Breast epithelium (tissue), 3 donors: Measurements from ENCODE around the gene SERPINB8.

Experiments
- POLR2A ChIP-seq: fragments of 450-650 bp; IDR thresholded peaks from one replicate; pipeline ENCODE4 v1.6.1; 2016; ENCODE audit warnings: antibody characterized with exemption, mild to moderate bottlenecking, moderate library complexity
- POLR2AphosphoS5 ChIP-seq, 3 donors: sonication (generic); formaldehyde crosslinking; IDR thresholded peaks; one replicate each; pipeline ENCODE4 v1.6.1; 2017; ENCODE audit warnings: antibody characterized with exemption in 3 of 3

GRCh38 chr18:64017870-64018269 is 48.0 kb downstream of the SERPINB8 start:
- no peak for TF ChIP-seq POLR2AphosphoS5 (IDR thresholded peaks at IDR 0.05)
- TF ChIP-seq POLR2A: no peak
